AG10803 (cell line): Measurements from ENCODE around the gene INAVA.

Source experiments
- DNase-seq: peaks from one replicate; pipeline ENCODE4 v3.0.0; 2010; ENCODE audit warnings: low read depth
- H3K4me3 ChIP-seq: 2 replicates; pipeline ENCODE4 v1.5.1; 2011; ENCODE audit warnings: mild to moderate bottlenecking, low read length, control low read depth
- CTCF ChIP-seq: conservative IDR thresholded peaks from 2 replicates; pipeline ENCODE4 v1.5.1; 2011; ENCODE audit warnings: mild to moderate bottlenecking, low read length, control low read depth, inconsistent platforms

The INAVA gene

GRCh38 chr1:200892546-200892945 is 2.2 kb upstream of the INAVA start:
- no peak for TF ChIP-seq CTCF
- no peak for DNase-seq
- H3K4me3 ChIP-seq, result no peak overlapping the region

- no peak overlapping the region for H3K4me3 ChIP-seq
- no peak for DNase-seq
- TF ChIP-seq CTCF, result no peak
These were observed 1.7 kb upstream of the INAVA start for GRCh38 chr1:200892958-200893357.

- no peak overlapping the region for H3K4me3 ChIP-seq
These were observed 1.2 kb upstream of the INAVA start for GRCh38 chr1:200893411-200893901.

GRCh38 chr1:200895443-200895789 is 716 bp downstream of the INAVA start:
- no peak for TF ChIP-seq CTCF
- DNase-seq, result no peak
- no peak overlapping the region for H3K4me3 ChIP-seq

More at GRCh38 chr1:200893411-200893901, 1.2 kb upstream of the INAVA start:
- no peak for DNase-seq
- no peak for TF ChIP-seq CTCF

- no peak for TF ChIP-seq CTCF
- no peak overlapping the region for H3K4me3 ChIP-seq
- DNase-seq, result no peak
These were observed 1.3 kb downstream of the INAVA start for GRCh38 chr1:200895801-200896530.

- TF ChIP-seq CTCF, result no peak
- no peak for DNase-seq
- H3K4me3 ChIP-seq, result no peak overlapping the region
These were observed 2.0 kb downstream of the INAVA start for GRCh38 chr1:200896531-200897196.

- no peak for TF ChIP-seq CTCF
- H3K4me3 ChIP-seq, result no peak overlapping the region
- DNase-seq, result no peak
These were observed 2.6 kb downstream of the INAVA start for GRCh38 chr1:200897259-200897658.
